ENCODE data around the gene B3GNT3. TPM values are rescaled to one million over a fixed set of nuclear protein-coding genes. Genes with fewer than 3 reads are reported as not detected.

Gene B3GNT3
- total RNA-seq, 1 donor from 2014 or later: not detected

DNA sequence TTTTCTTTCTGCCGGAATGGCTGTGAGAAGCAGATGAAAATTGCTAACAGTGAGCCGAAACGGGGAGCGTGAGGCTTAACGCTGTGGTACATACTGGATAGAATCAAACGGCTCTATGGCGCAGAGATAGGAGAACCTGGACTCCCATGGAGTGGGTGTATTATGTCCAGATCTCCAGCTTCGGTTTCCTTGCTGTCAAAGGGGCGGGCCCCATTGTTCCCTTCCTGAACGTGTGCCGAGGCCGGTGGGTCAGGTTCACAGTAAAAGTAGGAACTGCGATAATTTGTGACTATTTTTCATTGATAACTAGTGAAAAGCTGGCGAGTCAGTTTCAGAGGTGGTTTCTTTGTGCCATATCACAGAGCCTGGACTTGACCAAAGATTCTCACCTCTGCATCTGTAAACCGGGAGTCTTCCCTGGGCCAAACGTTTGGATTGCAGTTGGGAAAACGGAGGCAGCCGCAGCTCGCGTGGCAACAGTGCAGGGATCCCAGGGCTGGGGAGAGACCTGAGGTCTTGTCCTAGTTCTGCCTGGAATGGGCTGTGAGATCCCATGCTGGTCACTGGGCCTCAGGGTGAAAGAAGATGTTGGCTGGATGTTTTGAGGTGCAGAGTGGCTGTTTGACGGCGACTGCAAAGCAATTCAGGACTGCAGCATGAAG lies 65.5 kb downstream of the B3GNT3 start:
- Mint-ChIP-seq H3K4me3 (peak overlapping the region; percentile 94), H3K9me3 (no peaks in the 10 kb centered on the region), H3K4me1 (peaks cover 26% of the 10 kb centered on the region), H3K36me3 (ENCODE audit: low read depth) (peaks cover 54% of the 10 kb centered on the region), H3K27ac (peak overlapping the region; percentile 98), H3K27me3 (no peaks in the 10 kb centered on the region)
- intact Hi-C loops (cut with micrococcal nuclease): no loop called here
- DNase-seq: peak; percentile 61

DNA sequence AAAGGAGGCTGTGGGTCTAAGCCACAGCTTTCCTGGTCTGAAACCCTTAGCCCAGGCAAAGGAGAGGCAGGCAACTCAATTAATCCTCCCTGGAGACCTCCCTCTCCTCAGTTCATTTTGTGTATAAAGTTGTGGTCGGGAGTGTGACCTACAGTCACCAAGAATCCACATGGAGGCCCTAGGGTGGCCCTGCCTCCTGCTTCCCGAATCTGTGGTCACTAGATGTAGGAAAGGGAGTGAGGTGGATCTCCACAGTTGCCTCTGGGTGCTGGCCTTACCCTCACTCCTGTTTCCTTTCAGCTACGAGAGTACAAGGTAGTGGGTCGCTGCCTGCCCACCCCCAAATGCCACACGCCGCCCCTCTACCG lies 66.0 kb downstream of the B3GNT3 start:
- no peaks in the 10 kb centered on the region for H3K9me3 Mint-ChIP-seq
- H3K27ac Mint-ChIP-seq: peak overlapping the region; percentile 98
- no peak for DNase-seq
- H3K4me3 Mint-ChIP-seq: peak overlapping the region; percentile 94
- peaks cover 23% of the 10 kb centered on the region for H3K4me1 Mint-ChIP-seq
- intact Hi-C loops (cut with micrococcal nuclease): no loop called here
- H3K27me3 Mint-ChIP-seq: no peaks in the 10 kb centered on the region
- peaks cover 58% of the 10 kb centered on the region for H3K36me3 Mint-ChIP-seq (ENCODE audit: low read depth)

DNA sequence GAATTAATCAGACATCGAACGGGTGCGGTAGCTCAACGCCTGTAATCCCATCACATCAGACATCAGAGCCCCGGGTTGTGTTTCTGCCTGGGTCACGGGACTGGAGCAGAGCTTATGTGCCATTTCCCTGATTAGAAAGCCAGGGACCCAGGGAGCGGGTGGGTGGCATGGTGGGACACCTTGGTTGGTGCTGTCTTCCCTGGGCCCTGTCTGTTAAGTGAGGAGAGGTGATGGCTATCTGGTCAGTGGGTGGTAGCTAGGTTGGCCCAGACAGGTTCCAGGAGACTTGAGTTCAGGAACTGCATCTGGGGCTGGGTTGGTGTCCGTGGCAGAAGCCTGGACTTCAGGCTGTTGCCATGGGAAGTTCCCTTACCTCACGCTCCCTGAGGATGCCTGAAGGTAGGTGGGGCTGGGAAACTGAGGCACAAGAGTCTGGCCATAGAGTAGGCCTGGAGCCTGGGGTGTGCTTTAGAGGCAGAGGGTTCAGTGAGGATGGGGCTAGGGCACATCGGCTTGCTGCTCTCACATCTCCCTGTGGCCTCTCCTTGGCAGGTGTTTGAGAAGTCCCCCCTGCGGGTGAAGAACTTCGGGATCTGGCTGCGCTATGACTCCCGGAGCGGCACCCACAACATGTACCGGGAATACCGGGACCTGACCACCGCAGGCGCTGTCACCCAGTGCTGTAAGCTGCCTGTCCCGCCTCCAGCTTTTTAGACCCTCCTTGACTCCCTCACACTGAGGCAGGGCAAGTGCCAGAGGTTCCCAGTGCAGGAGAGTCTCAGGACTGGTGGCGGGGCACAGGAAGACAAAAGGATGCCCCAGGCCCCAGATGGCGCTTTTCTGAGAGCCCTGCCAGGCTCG lies 66.8 kb downstream of the B3GNT3 start:
- peaks cover 23% of the 10 kb centered on the region for H3K4me1 Mint-ChIP-seq
- peak overlapping the region; percentile 98 for H3K27ac Mint-ChIP-seq
- intact Hi-C loops (cut with micrococcal nuclease): no loop called here
- H3K27me3 Mint-ChIP-seq: no peaks in the 10 kb centered on the region
- no peak for DNase-seq
- H3K36me3 Mint-ChIP-seq (ENCODE audit: low read depth): peaks cover 61% of the 10 kb centered on the region
- peak overlapping the region; percentile 94 for H3K4me3 Mint-ChIP-seq
- no peaks in the 10 kb centered on the region for H3K9me3 Mint-ChIP-seq

DNA sequence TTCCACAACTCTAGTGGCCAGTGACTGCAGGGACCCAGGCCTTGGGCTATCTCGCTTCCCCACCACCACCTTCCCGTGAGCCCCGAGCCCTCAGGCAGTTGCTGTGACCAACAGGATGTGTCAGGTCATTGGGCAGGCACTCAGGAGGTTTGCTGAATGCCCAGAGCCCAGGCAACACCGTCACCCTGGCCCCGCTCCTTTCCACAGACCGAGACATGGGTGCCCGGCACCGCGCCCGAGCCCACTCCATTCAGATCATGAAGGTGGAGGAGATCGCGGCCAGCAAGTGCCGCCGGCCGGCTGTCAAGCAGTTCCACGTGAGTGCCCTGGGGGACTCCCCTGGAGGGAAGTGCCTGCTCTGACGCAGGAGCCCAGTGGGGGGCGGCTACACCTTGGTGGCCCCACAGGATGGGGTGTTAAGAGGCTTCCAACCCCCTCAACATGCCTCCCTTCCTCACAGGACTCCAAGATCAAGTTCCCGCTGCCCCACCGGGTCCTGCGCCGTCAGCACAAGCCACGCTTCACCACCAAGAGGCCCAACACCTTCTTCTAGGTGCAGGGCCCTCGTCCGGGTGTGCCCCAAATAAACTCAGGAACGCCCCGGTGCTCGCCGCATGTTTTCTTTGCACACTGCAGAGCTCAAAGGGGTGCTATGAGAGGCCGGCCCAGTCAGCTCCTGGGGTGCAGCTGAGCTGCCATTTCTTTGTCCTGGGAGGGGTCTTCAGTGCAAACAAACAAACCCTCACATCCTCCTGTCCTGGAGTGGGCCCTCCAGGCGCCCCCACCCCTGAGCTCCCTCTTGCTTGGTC lies 68.0 kb downstream of the B3GNT3 start:
- intact Hi-C loops (cut with micrococcal nuclease): no loop called here
- Mint-ChIP-seq H3K4me3 (peak overlapping the region; percentile 60), H3K27ac (peak overlapping the region; percentile 75), H3K4me1 (peaks cover 23% of the 10 kb centered on the region), H3K27me3 (no peaks in the 10 kb centered on the region), H3K36me3 (ENCODE audit: low read depth) (peaks cover 61% of the 10 kb centered on the region), H3K9me3 (no peaks in the 10 kb centered on the region)
- DNase-seq: no peak

Other genes starting within 250 kb of the B3GNT3 start
- gene COLGALT1, start 239.5 kb upstream of the B3GNT3 start, total RNA-seq: 103 and 106 TPM in 2 replicates
- gene UNC13A, start 106.8 kb upstream of the B3GNT3 start, total RNA-seq: 0.02 TPM in 2 replicates
- gene MAP1S, start 75.7 kb upstream of the B3GNT3 start, total RNA-seq: 69.0 and 70.3 TPM in 2 replicates
- 91.9 and 96.2 TPM in 2 replicates for gene FCHO1, start 43.7 kb upstream of the B3GNT3 start, total RNA-seq
- 5.9 and 8.7 TPM in 2 replicates for gene INSL3, start 26.4 kb downstream of the B3GNT3 start, total RNA-seq
- 226 and 239 TPM in 2 replicates for gene JAK3, start 52.8 kb downstream of the B3GNT3 start, total RNA-seq
- gene RPL18A, start 64.8 kb downstream of the B3GNT3 start, total RNA-seq: 2,698 and 2,718 TPM in 2 replicates
- gene SLC5A5, start 76.8 kb downstream of the B3GNT3 start, total RNA-seq: 1.1 and 1.5 TPM in 2 replicates
- 126 and 136 TPM in 2 replicates for gene CCDC124, start 137.9 kb downstream of the B3GNT3 start, total RNA-seq
- gene KCNN1, start 172.0 kb downstream of the B3GNT3 start, total RNA-seq: 0.62 TPM in 1 of 2 replicates, not detected in the other
- 41.3 and 41.7 TPM in 2 replicates for gene ARRDC2, start 213.0 kb downstream of the B3GNT3 start, total RNA-seq

All from activated CD4-positive, alpha-beta T cell treated with anti-CD3 and anti-CD28 coated beads, Interleukin-2, amount 10 ng/mL, durations not matched to agents 24 days and 14 days (primary cell).